HEK293 (cell line): ENCODE data around the gene STPG2.

ENCODE experiments used
- CTCF ChIA-PET: fragments of 350-600 bp; formaldehyde crosslinking; extraction: SDS; loops from one replicate; lab custom pipeline; 2021; ENCODE audit warnings: antibody characterized with exemption; lab: Yijun Ruan, JAX
- POLR2A ChIA-PET: fragments of 300-600 bp; formaldehyde crosslinking; extraction: SDS; loops from one replicate; lab custom pipeline; 2020; ENCODE audit warnings: antibody characterized with exemption, inconsistent platforms; lab: Yijun Ruan, JAX
- H3K27ac ChIP-seq: fragments of 200-500 bp; sonication (Bioruptor generic); 2 replicates; pipeline ENCODE4 v1.5.1; 2014; ENCODE audit warnings: low read depth, low read length, control low read depth, inconsistent platforms; ENCODE audit errors: extremely low read depth
- H3K36me3 ChIP-seq, 2 experiments: fragments of 200-500 bp in 1 of 2; sonication (Bioruptor generic) in 1 of 2; 1 replicate in 1 of 2; 2 replicates in 1 of 2; pipeline ENCODE4 v1.5.1; 2014 to 2017; ENCODE audit warnings: inconsistent platforms in 2 of 2, low read length in 2 of 2; ENCODE audit not compliant: control insufficient read depth in 2 of 2, insufficient read depth in 1 of 2
- H3K4me1 ChIP-seq: fragments of 200-500 bp; sonication (Bioruptor generic); 2 replicates; pipeline ENCODE4 v1.5.1; 2014; ENCODE audit warnings: mild to moderate bottlenecking, low read length, inconsistent platforms; ENCODE audit not compliant: control insufficient read depth, insufficient read depth
- H3K4me3 ChIP-seq: 2 replicates; pipeline ENCODE4 v1.5.1; 2011; ENCODE audit warnings: low read depth, mild to moderate bottlenecking, control low read depth, low read length, moderate library complexity
- H3K9me3 ChIP-seq: fragments of 200-500 bp; sonication (Bioruptor generic); 2 replicates; pipeline ENCODE4 v1.5.1; 2014; ENCODE audit warnings: low read depth, low read length, inconsistent platforms; ENCODE audit not compliant: control insufficient read depth, insufficient read depth
- BCL11A ChIP-seq: fragments of 450-650 bp; formaldehyde crosslinking; IDR thresholded peaks from 2 replicates; pipeline ENCODE4 v1.5.1; 2016; ENCODE audit warnings: low read depth, missing biosample characterization, missing genetic modification characterization
- GLI2 ChIP-seq: fragments of 450-650 bp; formaldehyde crosslinking; IDR thresholded peaks from 2 replicates; pipeline ENCODE4; 2017; ENCODE audit warnings: missing biosample characterization, missing genetic modification characterization, low read depth, borderline replicate concordance
- SALL2 ChIP-seq: fragments of 450-650 bp; formaldehyde crosslinking; IDR thresholded peaks from 2 replicates; pipeline ENCODE4 v1.5.0; 2017; ENCODE audit warnings: missing biosample characterization, mild to moderate bottlenecking, missing genetic modification characterization, borderline replicate concordance
- SCRT1 ChIP-seq: fragments of 450-650 bp; formaldehyde crosslinking; IDR thresholded peaks from 2 replicates; pipeline ENCODE4 v1.5.1; 2016; ENCODE audit warnings: missing biosample characterization, missing genetic modification characterization, borderline replicate concordance
- SCRT2 ChIP-seq: fragments of 450-650 bp; formaldehyde crosslinking; IDR thresholded peaks from 2 replicates; pipeline ENCODE4 v1.5.1; 2016; ENCODE audit warnings: missing biosample characterization, missing genetic modification characterization
- ZNF132 ChIP-seq: fragments of 450-650 bp; formaldehyde crosslinking; IDR thresholded peaks from 2 replicates; pipeline ENCODE4 v1.5.1; 2017; ENCODE audit warnings: missing biosample characterization, missing genetic modification characterization, borderline replicate concordance
- ZNF138 ChIP-seq: fragments of 450-650 bp; formaldehyde crosslinking; IDR thresholded peaks from 2 replicates; pipeline ENCODE4 v1.5.1; 2016; ENCODE audit warnings: missing biosample characterization, missing genetic modification characterization, borderline replicate concordance
- ZNF155 ChIP-seq: fragments of 450-650 bp; formaldehyde crosslinking; IDR thresholded peaks from 2 replicates; pipeline ENCODE4 v1.5.1; 2016; ENCODE audit warnings: missing biosample characterization, missing genetic modification characterization
- ZNF169 ChIP-seq: fragments of 450-650 bp; formaldehyde crosslinking; IDR thresholded peaks from 2 replicates; pipeline ENCODE4 v1.5.1; 2016; ENCODE audit warnings: missing biosample characterization, missing genetic modification characterization
- ZNF19 ChIP-seq: fragments of 450-650 bp; formaldehyde crosslinking; IDR thresholded peaks from 2 replicates; pipeline ENCODE4; 2016; ENCODE audit warnings: missing biosample characterization, missing genetic modification characterization, low read depth
- ZNF223 ChIP-seq: fragments of 450-650 bp; formaldehyde crosslinking; IDR thresholded peaks from 2 replicates; pipeline ENCODE4 v1.5.1; 2016; ENCODE audit warnings: missing biosample characterization, missing genetic modification characterization
- ZNF23 ChIP-seq: fragments of 450-650 bp; formaldehyde crosslinking; IDR thresholded peaks from 2 replicates; pipeline ENCODE4 v1.5.1; 2016; ENCODE audit warnings: missing biosample characterization, missing genetic modification characterization, borderline replicate concordance
- ZNF248 ChIP-seq: fragments of 450-650 bp; formaldehyde crosslinking; IDR thresholded peaks from 2 replicates; pipeline ENCODE4 v1.5.1; 2017; ENCODE audit warnings: missing biosample characterization, missing genetic modification characterization
- ZNF324 ChIP-seq: fragments of 450-650 bp; formaldehyde crosslinking; IDR thresholded peaks from 2 replicates; pipeline ENCODE4 v1.5.1; 2016; ENCODE audit warnings: missing biosample characterization, missing genetic modification characterization
- ZNF335 ChIP-seq: fragments of 450-650 bp; formaldehyde crosslinking; conservative IDR thresholded peaks from 2 replicates; pipeline ENCODE4 v1.5.1; 2016; ENCODE audit warnings: missing biosample characterization, missing genetic modification characterization
- ZNF37A ChIP-seq: fragments of 450-650 bp; IDR thresholded peaks from 2 replicates; pipeline ENCODE4 v1.5.1; 2018; ENCODE audit warnings: missing biosample characterization, missing genetic modification characterization
- ZNF48 ChIP-seq: fragments of 450-650 bp; formaldehyde crosslinking; IDR thresholded peaks from 2 replicates; pipeline ENCODE4 v1.5.1; 2016; ENCODE audit warnings: missing biosample characterization, missing genetic modification characterization
- ZNF510 ChIP-seq: fragments of 450-650 bp; formaldehyde crosslinking; IDR thresholded peaks from 2 replicates; pipeline ENCODE4 v1.5.1; 2018; ENCODE audit warnings: mild to moderate bottlenecking, missing genetic modification characterization, missing biosample characterization; ENCODE audit not compliant: insufficient replicate concordance
- ZNF558 ChIP-seq: fragments of 450-650 bp; formaldehyde crosslinking; IDR thresholded peaks from 2 replicates; pipeline ENCODE4 v1.5.1; 2016; ENCODE audit warnings: missing biosample characterization, missing genetic modification characterization
- ZNF585B ChIP-seq: fragments of 450-650 bp; formaldehyde crosslinking; IDR thresholded peaks from 2 replicates; pipeline ENCODE4 v1.5.1; 2016; ENCODE audit warnings: missing biosample characterization, missing genetic modification characterization
- ZNF747 ChIP-seq: fragments of 450-650 bp; formaldehyde crosslinking; IDR thresholded peaks from 2 replicates; pipeline ENCODE4 v1.5.1; 2016; ENCODE audit warnings: missing biosample characterization, missing genetic modification characterization
- ZNF76 ChIP-seq: fragments of 450-650 bp; formaldehyde crosslinking; IDR thresholded peaks from 2 replicates; pipeline ENCODE4; 2016; ENCODE audit warnings: low read depth, missing biosample characterization, missing genetic modification characterization, borderline replicate concordance
- ZNF785 ChIP-seq: fragments of 450-650 bp; formaldehyde crosslinking; IDR thresholded peaks from 2 replicates; pipeline ENCODE4 v1.5.1; 2016; ENCODE audit warnings: missing biosample characterization, missing genetic modification characterization
- TF ChIP-seq, protein P1 (sequence below): fragments of 450-650 bp; formaldehyde crosslinking; IDR thresholded peaks from 2 replicates; pipeline ENCODE4 v1.5.1; 2017; ENCODE audit warnings: missing biosample characterization, missing genetic modification characterization
- TF ChIP-seq, protein P2 (sequence below): fragments of 450-650 bp; formaldehyde crosslinking; IDR thresholded peaks from 2 replicates; pipeline ENCODE4 v1.5.1; 2017; ENCODE audit warnings: missing biosample characterization, missing genetic modification characterization
- TF ChIP-seq, protein P3 (sequence below): fragments of 450-650 bp; formaldehyde crosslinking; IDR thresholded peaks from 2 replicates; pipeline ENCODE4 v1.5.1; 2016; ENCODE audit warnings: missing biosample characterization, missing genetic modification characterization
- TF ChIP-seq, protein P4 (sequence below): fragments of 450-650 bp; formaldehyde crosslinking; IDR thresholded peaks from 2 replicates; pipeline ENCODE4 v1.5.1; 2017; ENCODE audit warnings: missing biosample characterization, missing genetic modification characterization

STPG2 gene

DNA sequence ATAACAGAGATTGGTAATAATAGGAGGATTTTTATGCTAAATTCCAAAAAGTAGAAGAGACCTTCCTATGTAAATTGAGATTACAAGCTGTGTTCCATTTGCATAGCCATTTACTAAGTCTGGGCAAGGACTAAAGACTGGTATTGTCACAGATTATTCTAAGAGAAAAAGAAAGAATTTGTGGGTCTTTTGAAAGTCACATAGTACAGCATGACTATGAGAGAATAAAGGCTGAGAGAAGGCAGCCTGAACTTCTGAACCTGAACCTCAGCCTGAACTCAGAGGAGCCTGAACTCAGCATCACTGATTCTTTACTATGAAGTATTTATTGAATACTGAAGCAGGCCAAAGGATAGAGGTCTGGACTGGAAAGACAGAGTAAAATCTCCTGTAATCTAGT, 297.5 kb downstream of the STPG2 start (continued):
- TF ChIP-seq ZNF585B (tag by site-specific recombination) (no peak), ZNF324 (no peak)

DNA sequence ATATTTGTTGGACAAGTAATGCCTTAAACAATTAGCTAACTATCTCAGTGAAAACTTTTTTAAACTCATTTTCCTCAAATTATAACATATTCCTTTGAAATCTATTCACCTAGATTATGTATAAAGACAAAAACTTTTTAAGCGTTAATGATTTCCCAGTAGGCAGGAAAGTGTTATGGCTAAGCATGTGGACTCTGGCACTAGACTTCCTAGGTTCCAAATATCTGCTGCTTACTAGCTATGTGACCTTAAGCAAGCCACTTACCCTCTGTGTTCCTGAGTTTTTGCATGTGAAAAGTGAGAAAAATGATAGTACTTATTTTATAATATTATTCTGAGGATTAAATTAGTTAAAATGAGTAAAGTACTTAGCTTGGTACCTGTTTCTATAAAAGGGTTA, 301.8 kb downstream of the STPG2 start:
- CTCF ChIA-PET = no interaction called here
- Histone ChIP-seq H3K9me3 (no peaks in the 10 kb centered on the region), H3K4me1 (no peaks in the 10 kb centered on the region)
- TF ChIP-seq ZNF169 (no peak), ZNF558 (tag by site-specific recombination) (no peak), ZNF785 (tag by site-specific recombination) (no peak), ZNF335 (no peak)
- TF ChIP-seq, protein P1, sequence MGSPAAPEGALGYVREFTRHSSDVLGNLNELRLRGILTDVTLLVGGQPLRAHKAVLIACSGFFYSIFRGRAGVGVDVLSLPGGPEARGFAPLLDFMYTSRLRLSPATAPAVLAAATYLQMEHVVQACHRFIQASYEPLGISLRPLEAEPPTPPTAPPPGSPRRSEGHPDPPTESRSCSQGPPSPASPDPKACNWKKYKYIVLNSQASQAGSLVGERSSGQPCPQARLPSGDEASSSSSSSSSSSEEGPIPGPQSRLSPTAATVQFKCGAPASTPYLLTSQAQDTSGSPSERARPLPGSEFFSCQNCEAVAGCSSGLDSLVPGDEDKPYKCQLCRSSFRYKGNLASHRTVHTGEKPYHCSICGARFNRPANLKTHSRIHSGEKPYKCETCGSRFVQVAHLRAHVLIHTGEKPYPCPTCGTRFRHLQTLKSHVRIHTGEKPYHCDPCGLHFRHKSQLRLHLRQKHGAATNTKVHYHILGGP = no peak
- TF ChIP-seq, protein P2, sequence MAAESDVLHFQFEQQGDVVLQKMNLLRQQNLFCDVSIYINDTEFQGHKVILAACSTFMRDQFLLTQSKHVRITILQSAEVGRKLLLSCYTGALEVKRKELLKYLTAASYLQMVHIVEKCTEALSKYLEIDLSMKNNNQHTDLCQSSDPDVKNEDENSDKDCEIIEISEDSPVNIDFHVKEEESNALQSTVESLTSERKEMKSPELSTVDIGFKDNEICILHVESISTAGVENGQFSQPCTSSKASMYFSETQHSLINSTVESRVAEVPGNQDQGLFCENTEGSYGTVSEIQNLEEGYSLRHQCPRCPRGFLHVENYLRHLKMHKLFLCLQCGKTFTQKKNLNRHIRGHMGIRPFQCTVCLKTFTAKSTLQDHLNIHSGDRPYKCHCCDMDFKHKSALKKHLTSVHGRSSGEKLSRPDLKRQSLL (tag by site-specific recombination) = no peak
- TF ChIP-seq, all 188 proteins: peak for 0
- POLR2A ChIA-PET = no interaction called here
- Histone ChIP-seq H3K4me3 (no peak overlapping the region), H3K27ac (no peak overlapping the region), H3K36me3 (no peaks in the 10 kb centered on the region)

DNA sequence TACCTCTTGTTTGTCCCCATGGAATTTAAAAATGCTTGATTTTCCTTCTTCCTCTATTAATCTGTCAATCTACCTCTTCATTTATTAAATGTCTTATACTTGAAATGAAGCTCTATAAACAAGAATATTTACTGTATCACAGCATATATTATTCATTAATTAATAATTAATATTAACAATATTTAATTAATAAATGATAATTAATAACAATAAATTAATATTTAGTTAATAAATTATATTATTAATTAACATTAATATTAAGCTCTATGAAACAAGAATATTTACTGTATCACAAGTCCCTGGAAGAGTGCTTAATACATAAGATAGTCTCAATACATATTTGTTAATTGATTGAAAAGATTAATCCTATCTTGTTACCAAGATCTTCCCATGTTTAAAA, 306.6 kb downstream of the STPG2 start:
- CTCF ChIA-PET = no interaction called here
- Histone ChIP-seq H3K9me3 (no peaks in the 10 kb centered on the region), H3K27ac (no peak overlapping the region), H3K4me3 (no peak overlapping the region), H3K36me3 (no peaks in the 10 kb centered on the region), H3K4me1 (no peaks in the 10 kb centered on the region)
- POLR2A ChIA-PET = no interaction called here
- TF ChIP-seq, protein P3, sequence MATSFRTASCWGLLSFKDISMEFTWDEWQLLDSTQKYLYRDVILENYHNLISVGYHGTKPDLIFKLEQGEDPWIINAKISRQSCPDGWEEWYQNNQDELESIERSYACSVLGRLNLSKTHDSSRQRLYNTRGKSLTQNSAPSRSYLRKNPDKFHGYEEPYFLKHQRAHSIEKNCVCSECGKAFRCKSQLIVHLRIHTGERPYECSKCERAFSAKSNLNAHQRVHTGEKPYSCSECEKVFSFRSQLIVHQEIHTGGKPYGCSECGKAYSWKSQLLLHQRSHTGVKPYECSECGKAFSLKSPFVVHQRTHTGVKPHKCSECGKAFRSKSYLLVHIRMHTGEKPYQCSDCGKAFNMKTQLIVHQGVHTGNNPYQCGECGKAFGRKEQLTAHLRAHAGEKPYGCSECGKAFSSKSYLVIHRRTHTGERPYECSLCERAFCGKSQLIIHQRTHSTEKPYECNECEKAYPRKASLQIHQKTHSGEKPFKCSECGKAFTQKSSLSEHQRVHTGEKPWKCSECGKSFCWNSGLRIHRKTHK = no peak
- no peak for TF ChIP-seq BCL11A (tag by site-specific recombination)
- no peak for TF ChIP-seq SCRT2 (tag by site-specific recombination)
- TF ChIP-seq ZNF785 (tag by site-specific recombination) = no peak
- no peak for TF ChIP-seq ZNF132 (tag by site-specific recombination)
- no peak for TF ChIP-seq ZNF155
- TF ChIP-seq ZNF76 = no peak
- no peak for TF ChIP-seq ZNF48 (tag by site-specific recombination)
- no peak for TF ChIP-seq ZNF138
- no peak for TF ChIP-seq ZNF510 (tag by site-specific recombination)
- no peak for TF ChIP-seq SCRT1
- no peak for TF ChIP-seq ZNF23
- no peak for TF ChIP-seq ZNF37A (tag by site-specific recombination)
- no peak for TF ChIP-seq ZNF19 (tag by site-specific recombination)
- TF ChIP-seq ZNF747 = no peak
- TF ChIP-seq ZNF248 (tag by site-specific recombination) = no peak
- TF ChIP-seq, protein P4, sequence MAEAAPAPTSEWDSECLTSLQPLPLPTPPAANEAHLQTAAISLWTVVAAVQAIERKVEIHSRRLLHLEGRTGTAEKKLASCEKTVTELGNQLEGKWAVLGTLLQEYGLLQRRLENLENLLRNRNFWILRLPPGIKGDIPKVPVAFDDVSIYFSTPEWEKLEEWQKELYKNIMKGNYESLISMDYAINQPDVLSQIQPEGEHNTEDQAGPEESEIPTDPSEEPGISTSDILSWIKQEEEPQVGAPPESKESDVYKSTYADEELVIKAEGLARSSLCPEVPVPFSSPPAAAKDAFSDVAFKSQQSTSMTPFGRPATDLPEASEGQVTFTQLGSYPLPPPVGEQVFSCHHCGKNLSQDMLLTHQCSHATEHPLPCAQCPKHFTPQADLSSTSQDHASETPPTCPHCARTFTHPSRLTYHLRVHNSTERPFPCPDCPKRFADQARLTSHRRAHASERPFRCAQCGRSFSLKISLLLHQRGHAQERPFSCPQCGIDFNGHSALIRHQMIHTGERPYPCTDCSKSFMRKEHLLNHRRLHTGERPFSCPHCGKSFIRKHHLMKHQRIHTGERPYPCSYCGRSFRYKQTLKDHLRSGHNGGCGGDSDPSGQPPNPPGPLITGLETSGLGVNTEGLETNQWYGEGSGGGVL (tag by site-specific recombination) = no peak
- TF ChIP-seq GLI2 (tag by site-specific recombination) = no peak
- TF ChIP-seq SALL2 (tag by site-specific recombination) = no peak
- no peak for TF ChIP-seq ZNF223
